ENCODE results near the gene FAM221B.

Gene FAM221B

DNA sequence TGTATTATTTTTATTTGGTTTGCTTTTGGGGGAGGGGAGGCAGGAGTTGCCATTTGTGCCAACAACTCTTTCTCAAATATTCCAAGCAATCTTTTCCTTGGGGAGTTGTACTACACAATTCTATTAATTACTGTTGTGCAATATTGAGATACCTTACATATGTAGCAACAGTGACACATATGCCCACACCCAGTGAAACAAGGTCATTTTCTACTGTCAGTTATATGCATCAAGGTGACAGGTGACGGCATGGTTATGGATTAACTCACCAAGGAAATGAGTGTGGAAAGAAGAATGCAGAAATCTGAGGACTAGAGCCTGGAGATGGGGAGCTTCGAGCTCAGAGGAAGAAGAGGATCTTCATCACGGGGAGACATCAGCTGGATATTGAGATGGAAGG is 56.6 kb downstream of the FAM221B start:
- Histone ChIP-seq H3K4me1 (ENCODE audit: low read length) (no peaks in the 10 kb centered on the region), H3K9ac (ENCODE audit: low read length) (no peak overlapping the region), H3K9me2 (replicated peaks; ENCODE audit: insufficient read depth, low read length) (no peaks in the 10 kb centered on the region), H3K4me2 (ENCODE audit: low read depth, low read length) (no peak overlapping the region), H3K27me3 (replicated peaks; ENCODE audit: insufficient read depth, low read length) (no peaks in the 10 kb centered on the region), H3F3A (ENCODE audit: insufficient read depth, low read length) (no peaks in the 10 kb centered on the region), H3K36me3 (replicated peaks; ENCODE audit: insufficient read depth, low read length) (no peaks in the 10 kb centered on the region), H3K9me3 (replicated peaks; ENCODE audit: insufficient read depth, low read length) (no peaks in the 10 kb centered on the region), H3K4me3 (ENCODE audit: low read length) (no peak overlapping the region), H3K27ac (ENCODE audit: low read length) (no peak overlapping the region), H2AFZ (ENCODE audit: low read length) (no peak overlapping the region), H4K20me1 (ENCODE audit: insufficient read depth, low read length) (no peaks in the 10 kb centered on the region), H3K79me2 (ENCODE audit: low read length) (peaks cover 12% of the 10 kb centered on the region; the same call in 1 of the 2 replicates)
- DNase-seq: no peak
- TF ChIP-seq EZH2phosphoT487 (IDR thresholded peaks at IDR 0.05; ENCODE audit: low read length): no peak
- TF ChIP-seq EZH2 (optimal IDR thresholded peaks at IDR 0.05; ENCODE audit: low read depth, low read length): no peak
- no peak for TF ChIP-seq CTCF (IDR thresholded peaks at IDR 0.05; ENCODE audit: low read length)

DNA sequence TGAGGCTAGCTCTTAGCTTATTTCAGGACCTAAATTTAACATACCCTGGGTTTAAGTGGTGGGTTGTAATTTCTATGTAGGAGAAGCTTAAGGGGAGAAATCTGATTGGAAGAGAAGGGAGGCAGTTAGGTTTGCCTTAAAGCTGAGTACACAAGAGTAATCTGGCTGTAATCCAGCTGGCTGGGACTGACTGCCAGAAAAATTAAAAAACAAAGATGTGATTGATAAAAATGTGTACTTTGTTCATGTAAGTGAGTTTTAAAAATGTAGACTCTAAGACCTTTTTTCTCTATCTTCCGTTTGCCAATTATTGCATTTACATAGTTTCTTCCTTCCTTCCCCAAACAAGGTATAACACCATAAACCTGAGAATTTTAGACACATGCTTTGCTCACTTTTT is 57.0 kb downstream of the FAM221B start:
- H3K4me3 ChIP-seq (ENCODE audit: low read length): no peak overlapping the region
- H3K27ac ChIP-seq (ENCODE audit: low read length): no peak overlapping the region
- no peaks in the 10 kb centered on the region for H3F3A ChIP-seq (ENCODE audit: insufficient read depth, low read length)
- H3K27me3 ChIP-seq (replicated peaks; ENCODE audit: insufficient read depth, low read length): no peaks in the 10 kb centered on the region
- DNase-seq: no peak
- H2AFZ ChIP-seq (ENCODE audit: low read length): no peak overlapping the region
- peaks cover 15% of the 10 kb centered on the region; the same call in 1 of the 2 replicates for H3K79me2 ChIP-seq (ENCODE audit: low read length)
- H3K9me2 ChIP-seq (replicated peaks; ENCODE audit: insufficient read depth, low read length): no peaks in the 10 kb centered on the region
- no peak overlapping the region for H3K9ac ChIP-seq (ENCODE audit: low read length)
- H3K36me3 ChIP-seq (replicated peaks; ENCODE audit: insufficient read depth, low read length): no peaks in the 10 kb centered on the region
- no peaks in the 10 kb centered on the region for H4K20me1 ChIP-seq (ENCODE audit: insufficient read depth, low read length)
- no peaks in the 10 kb centered on the region for H3K4me1 ChIP-seq (ENCODE audit: low read length)
- H3K9me3 ChIP-seq (replicated peaks; ENCODE audit: insufficient read depth, low read length): no peaks in the 10 kb centered on the region
- H3K4me2 ChIP-seq (ENCODE audit: low read depth, low read length): no peak overlapping the region
- no peak for TF ChIP-seq EZH2 (optimal IDR thresholded peaks at IDR 0.05; ENCODE audit: low read depth, low read length)
- TF ChIP-seq CTCF (IDR thresholded peaks at IDR 0.05; ENCODE audit: low read length): no peak
- TF ChIP-seq EZH2phosphoT487 (IDR thresholded peaks at IDR 0.05; ENCODE audit: low read length): no peak

DNA sequence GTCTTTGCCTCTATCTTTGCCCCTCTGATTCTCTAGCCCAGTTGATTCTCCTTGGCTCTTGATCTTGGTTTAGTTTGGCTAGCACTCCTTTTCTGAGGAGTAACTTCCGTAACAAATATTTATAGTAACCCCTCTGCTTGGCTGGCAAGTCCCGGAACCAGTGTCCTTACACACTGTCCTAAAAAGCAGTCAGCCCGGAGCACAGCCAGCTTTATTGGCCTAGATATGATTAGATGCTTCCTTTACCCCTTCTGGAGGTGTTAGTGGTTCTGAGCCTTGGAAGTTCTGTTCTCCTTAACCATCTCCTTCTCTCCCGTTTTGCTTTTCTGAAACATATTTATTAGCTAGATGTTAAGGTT is 57.5 kb downstream of the FAM221B start:
- H3K27ac ChIP-seq (ENCODE audit: low read length): no peak overlapping the region
- no peak for DNase-seq

More for the DNA sequence above, 57.5 kb downstream of the FAM221B start:
- no peak overlapping the region for H3K4me3 ChIP-seq (ENCODE audit: low read length)
- no peak overlapping the region for H2AFZ ChIP-seq (ENCODE audit: low read length)
- peaks cover 15% of the 10 kb centered on the region; the same call in 1 of the 2 replicates for H3K79me2 ChIP-seq (ENCODE audit: low read length)
- no peaks in the 10 kb centered on the region for H3K36me3 ChIP-seq (replicated peaks; ENCODE audit: insufficient read depth, low read length)
- no peaks in the 10 kb centered on the region for H3K9me3 ChIP-seq (replicated peaks; ENCODE audit: insufficient read depth, low read length)
- H3K4me1 ChIP-seq (ENCODE audit: low read length): no peaks in the 10 kb centered on the region
- H3F3A ChIP-seq (ENCODE audit: insufficient read depth, low read length): no peaks in the 10 kb centered on the region
- H3K9ac ChIP-seq (ENCODE audit: low read length): no peak overlapping the region
- no peak for TF ChIP-seq EZH2 (optimal IDR thresholded peaks at IDR 0.05; ENCODE audit: low read depth, low read length)
- TF ChIP-seq EZH2phosphoT487 (IDR thresholded peaks at IDR 0.05; ENCODE audit: low read length): no peak
- no peak for TF ChIP-seq CTCF (IDR thresholded peaks at IDR 0.05; ENCODE audit: low read length)
- no peaks in the 10 kb centered on the region for H3K27me3 ChIP-seq (replicated peaks; ENCODE audit: insufficient read depth, low read length)
- no peaks in the 10 kb centered on the region for H3K9me2 ChIP-seq (replicated peaks; ENCODE audit: insufficient read depth, low read length)
- no peak overlapping the region for H3K4me2 ChIP-seq (ENCODE audit: low read depth, low read length)
- H4K20me1 ChIP-seq (ENCODE audit: insufficient read depth, low read length): no peaks in the 10 kb centered on the region

Data from MM.1S (cell line).